ENCODE data around the gene SCAF4.

SCAF4 gene

DNA sequence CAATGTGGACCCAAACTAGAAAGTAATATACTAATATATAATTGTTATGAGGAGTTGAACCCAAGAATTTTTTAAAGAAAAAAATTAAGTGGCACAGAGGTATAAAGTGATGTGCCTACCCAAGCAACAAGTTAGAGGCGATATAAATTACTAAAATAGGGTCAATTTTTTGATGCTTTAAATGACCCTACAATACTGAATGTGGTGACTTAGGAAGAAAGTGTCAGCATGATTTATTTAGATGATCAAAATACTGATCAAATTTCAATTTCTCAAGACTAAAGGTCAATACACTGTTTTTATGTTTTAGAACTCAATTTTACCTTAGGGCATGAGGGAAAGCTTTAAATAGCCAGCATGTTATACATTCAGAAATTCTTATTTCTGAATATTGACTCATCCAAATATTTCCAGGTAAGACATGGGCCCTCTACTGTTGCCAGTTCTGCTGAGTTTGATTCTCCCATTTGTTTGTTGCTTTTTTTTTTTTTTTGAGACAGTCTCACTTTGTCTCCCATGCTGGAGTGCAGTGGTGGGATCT, 20.1 kb downstream of the SCAF4 start:
- DNase-seq = no peak

DNA sequence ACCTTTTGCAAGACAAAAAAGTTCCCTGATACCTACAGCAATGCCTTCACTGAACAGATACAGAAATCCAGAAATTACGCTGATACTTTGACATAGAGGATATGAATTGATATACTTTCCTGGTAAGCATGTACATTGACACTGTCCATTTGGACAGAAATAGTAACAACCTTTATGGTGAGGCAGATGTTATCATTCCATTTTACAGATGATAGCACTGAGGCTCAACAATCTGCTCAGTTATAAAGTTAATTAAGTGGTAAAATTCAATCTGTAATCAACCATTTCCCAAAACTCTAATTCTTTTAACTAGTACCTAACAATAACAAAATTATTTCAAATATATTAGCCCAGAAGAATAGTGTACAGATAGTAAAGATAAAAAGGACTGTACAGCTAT, 20.6 kb downstream of the SCAF4 start:
- DNase-seq = no peak

DNA sequence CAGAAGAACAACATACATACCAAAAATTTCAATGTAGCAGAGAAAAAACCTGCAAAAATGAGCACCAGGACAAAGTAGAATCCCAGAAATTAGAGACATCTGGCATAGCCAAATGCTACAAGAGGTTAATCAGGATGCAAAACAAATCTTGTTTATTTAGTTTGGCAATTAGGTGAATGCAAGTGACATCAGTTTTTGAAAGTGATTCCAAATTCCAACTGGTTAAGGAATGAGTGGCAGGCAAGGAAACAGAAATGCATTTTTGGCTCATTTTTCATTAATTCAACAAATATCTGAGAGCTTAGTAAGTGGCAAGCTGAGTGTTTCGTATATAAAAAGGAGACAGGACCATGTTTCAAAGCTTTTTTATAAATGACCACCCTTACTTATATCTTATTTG, 21.3 kb downstream of the SCAF4 start:
- no peak for DNase-seq

DNA sequence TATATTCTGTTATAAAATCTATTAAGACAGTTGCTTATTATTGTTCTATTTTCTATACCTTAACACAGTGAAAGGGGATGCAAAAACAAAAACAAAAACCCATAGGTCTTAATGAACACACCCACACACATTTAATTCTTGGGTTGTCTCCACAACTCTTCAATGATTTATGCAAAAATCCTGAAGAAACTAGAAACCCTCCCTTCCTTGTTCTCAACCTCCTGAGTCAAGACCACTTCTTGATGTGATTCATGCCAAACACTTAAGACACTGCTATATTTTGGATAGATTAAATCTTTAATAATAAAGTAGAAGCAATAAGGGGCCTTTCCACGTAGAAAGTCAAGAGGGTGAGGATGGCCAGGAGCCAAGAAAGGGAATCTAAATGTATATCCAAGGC, 23.4 kb downstream of the SCAF4 start:
- no peak for DNase-seq

DNA sequence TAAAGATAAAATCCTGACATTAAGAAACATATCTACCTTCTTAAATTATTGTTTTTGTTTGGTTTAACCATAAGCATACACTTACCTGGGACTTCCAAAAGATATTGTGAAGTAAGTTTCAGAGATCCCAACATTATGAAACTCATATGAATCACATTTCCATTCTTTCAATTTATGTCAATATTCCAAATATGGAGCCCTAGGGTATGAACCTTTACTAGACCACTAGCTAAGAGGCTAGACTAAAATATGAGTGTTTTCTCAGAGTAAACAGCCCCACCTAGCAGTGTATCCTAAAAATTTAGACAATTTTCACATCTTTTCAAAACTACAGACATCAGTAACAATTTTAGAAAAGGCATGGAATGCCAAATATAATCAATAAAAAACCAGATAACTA, 24.4 kb downstream of the SCAF4 start:
- no peak for DNase-seq

DNA sequence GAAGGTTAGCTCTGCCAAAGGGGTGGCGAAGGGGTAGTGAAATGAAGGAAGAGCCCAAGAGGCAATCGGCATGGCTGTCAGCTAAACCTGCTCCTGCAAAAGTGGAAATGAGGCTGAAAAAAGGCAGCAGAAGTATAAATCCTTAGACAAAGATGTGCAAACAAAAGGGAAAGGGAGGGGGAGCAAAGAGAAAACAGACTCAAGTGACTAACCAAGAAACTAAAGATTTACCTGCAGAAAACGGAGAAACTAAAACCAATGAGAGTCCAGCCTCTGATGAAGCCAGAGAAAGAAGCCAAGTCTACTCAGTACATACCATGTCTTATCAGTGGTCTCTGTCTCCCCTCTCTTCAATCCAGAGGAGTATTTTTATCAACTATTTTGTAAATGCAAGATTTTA, 25.4 kb downstream of the SCAF4 start:
- no peak for DNase-seq

DNA sequence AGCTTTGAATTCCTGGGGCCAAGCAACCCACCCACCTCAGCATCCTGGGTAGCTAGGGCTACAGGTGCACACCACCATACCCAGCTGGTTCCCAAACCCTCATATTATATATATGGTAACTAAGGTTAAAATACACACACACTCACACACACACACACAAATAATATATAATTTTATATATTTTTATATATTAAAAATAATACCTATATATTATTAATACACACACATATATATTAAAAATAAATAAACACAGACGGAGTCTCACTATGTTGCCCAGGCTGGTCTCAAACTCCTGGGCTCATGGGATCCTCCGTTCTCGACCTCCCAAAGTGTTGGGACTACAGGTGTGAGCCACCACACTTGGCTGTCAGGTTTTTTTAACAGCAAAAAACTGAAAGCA, 31.9 kb downstream of the SCAF4 start:
- DNase-seq = no peak

DNA sequence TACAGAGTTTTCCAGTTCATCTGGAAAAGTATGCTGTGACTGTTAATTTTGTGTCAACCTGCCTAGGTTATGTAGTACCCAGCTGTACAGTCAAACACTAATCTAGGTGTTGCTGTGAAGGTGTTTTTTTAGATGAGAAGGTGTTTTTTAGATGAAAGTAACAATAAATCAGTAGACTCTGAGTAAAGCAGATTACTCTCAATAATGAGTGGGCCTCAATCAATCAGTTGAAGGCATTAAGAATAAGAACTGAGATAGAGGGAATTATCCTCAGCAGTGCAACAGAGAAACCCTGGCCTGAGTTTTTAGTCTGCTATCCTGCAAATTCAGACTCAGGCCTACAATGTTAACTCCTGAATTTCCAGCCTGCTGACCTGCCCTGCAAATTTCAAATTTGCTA, 33.5 kb downstream of the SCAF4 start:
- no peak for DNase-seq

DNA sequence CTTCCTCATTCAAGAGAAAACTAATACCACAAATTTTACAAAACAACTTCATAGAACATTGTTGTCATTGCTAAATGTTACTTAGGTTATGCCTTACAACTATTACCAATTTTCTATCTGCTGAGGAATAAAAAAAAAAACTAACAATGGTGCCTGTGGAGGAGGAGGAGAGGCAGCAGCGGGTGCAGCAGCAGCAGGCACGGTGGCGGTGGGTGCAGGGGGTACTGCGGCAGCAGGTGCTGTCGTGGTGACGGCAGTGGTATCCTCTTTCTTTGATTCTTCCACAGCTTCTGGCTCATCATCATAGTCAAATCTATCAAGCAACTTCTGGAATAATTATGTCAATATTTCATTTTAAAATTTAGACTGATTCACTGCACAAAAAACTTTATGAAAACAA, 35.5 kb downstream of the SCAF4 start:
- no peak for DNase-seq

DNA sequence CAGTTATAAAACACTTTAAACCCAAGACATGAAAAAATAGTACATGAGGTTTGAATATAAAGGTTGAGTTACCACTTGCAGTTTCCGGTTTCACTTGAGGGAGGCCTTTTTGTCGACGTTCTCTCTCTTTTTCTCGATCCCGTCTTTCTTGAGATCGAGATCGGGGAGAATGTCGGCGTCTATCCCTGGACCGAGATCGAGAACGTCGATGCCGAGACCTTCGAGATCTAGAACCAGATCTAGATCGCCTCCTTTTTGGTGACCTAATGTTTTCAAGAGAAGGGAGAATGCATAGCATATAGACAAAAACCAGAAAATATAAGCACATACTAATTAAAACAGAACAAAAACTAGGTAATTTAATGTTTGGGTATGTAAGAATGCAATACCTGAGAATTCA, 38.7 kb downstream of the SCAF4 start:
- no peak for DNase-seq

DNA sequence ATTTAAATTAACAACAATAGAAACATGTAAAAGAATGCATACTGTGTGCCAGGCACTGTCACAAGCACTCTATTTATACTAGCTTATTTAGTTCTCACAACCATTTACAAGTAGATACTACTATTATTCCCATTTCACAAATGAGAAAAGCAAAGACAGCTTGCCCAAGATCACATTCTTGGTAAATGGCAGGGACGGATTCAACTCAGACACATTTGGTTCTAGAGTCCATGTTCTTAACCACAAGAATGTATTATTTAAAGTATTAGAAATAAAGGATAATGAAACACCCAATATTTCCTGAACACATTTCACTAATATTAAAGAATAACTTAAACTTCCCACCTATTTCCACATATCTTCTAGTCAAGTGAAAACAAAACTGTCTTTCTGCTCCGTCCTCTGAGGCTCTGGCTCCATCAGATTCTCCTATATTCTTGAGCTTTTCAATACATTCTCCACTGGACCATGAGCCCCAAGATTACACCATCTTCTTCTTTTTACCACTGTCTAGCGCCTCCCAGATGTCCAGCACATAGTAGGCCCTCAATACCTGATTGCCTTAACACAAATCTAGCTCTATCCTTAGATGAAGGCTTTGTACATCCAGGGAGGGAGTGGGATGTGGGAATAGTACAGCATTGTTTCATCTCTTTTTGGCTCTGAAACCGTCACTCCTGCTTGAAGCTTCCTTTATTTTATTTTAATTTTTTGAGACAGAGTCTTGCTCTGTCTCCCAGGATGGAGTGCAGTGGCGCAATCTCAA, 43.1 kb downstream of the SCAF4 start:
- DNase-seq = no peak

DNA sequence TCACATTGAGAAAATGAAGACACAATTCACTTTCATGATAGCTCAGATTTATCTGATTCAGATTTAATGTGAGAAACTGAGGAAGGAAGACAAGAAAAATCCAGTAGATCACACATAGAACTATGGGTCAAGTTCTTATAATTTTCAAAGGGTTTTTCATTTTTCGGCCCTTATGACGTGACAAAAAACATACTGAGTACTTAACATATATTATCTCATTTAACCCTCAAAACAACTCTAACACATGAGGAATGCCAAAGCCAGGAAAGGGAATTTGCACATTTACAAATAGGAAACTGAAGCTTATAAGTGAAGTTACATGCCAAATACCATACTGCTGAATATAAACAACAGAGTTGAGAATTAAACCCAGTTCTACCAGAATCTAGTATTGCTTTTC, 44.8 kb downstream of the SCAF4 start:
- DNase-seq = no peak

DNA sequence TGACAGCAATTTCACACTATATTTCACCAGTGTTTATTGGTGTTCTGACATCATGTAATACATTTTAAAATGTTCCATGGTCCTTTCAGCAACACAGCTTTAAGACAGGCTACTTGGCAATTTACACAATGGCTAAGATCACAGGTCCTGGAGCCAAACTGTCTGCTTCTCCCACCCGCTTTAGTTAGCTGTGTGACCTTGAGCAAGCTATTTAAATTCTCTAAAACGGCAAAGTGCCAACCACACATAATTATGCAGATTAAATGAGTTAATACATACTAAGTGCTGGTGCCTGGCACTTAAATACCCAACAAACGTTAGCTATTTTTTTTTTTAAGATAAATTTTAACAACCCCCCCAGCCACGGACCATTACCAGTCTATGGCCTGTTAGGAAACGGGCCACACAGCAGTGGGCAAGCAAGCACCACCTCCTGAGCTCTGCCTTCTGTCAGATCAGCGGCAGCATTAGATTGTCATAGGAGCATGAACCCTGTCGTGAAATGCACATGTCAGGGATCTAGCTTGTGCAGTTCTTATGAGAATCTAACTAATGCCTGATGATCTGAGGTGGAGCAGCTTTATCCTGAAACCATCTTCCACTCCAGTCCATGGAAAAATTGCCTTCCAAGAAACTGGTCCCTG, 45.5 kb downstream of the SCAF4 start:
- no peak for DNase-seq

DNA sequence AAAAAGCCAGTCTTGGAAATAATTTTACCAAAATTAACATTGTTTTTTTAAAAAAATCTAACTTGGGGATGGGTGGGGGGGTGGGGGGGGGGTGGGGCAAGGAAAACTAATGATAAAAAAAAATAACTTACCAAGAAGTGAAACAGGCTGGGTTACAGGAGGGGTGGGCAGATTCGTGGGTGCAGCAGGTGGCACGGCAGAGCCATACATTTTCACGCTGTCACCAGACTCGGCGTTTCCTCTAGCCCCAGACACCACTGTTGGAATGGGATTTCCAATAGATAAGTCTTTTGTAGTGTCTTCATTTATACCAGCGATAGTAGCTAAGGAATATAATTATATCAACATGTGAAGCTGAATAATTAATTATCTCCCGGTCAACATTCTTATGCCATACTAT, 47.0 kb downstream of the SCAF4 start:
- DNase-seq = no peak

DNA sequence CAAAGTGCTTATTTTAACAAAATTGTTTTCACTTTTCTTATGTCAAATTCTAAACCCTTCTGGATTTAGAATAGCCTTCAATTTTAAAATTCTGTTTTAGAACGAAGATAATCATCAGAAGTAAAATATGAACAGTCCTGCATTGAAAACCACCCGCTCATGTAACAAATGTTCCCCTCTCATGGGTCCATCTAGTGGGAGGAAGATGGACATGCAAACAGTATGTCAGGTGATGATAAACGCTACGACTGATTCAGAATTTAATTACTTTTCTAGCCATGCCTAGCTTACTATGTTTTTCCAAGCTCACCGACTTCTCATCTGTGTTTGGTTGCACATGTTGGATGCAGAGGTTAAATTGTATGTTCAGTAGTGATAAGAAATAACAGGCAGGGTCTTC, 48.9 kb downstream of the SCAF4 start:
- DNase-seq = no peak

DNA sequence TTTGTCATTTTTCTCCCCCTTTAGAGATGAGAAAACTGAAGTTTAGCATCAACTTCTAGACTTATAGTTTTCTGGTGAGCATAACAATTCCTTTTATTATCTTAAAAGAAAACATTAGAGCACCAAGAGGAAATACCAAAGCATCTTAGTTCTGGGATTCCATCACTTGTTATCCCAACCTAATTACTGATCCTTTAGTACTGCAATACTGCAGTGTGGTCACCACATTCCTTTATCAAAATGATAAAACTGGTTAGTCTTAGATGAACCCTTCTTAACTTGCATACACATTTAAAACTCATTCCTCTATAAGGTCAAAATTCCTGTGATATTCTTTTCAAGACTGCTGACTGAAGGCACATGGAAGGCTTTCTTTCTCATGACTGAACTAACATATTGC, 49.3 kb downstream of the SCAF4 start:
- no peak for DNase-seq

DNA sequence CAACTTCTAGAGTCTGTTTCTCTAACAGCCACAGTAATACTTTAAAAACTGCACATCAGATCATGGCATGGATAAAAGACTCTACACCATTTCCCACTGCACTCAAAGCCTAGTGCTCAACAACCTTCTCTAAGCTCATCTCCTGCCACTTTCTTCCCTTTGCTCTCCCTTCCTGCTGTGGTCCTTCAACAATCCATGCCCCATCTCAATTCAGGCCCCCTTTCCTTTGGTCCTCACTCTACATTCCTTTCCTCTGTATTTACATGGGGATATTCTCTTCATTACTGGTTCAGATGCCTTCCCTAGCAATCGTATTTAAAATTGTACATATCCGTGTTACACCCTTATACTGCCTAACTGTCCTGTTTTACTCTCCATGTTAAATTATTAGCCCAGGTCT, 53.4 kb downstream of the SCAF4 start:
- no peak for DNase-seq

DNA sequence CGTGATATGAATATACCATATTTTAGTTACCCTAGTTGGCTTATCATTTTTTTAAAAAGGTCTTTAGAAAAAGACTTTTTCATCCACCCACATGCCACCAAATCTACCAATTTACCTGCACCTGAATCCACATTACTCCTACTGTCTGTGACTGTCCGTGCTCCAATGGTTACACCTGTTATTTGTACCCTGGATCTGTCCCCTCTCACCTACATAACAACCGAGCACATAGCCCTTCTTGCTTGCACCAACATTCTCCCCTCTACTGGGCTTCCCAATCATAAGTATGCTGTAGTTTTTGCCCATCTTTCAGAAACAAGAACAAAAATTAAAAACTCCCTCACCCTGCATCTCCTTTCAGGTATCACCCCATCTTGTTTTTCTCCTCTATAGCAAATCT, 54.9 kb downstream of the SCAF4 start:
- DNase-seq = no peak

DNA sequence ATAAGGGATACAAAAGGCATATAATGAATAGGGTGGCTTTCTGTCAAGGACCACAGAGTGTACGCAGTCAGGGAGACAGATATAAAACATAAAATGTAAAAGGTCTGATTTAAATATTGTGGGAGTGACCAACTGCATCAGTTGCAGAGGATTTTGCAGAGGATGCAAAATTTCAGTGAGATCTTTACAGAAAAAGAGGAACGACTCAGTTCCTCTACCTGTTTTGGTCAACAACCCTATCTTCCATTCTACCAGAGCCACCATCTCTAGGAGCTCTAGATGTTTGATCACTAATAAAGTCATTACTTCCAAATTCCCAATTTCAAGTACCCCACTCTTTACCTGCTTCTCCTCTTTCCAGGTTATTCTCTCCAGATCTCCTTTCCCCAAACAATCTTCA, 56.0 kb downstream of the SCAF4 start:
- DNase-seq = no peak

DNA sequence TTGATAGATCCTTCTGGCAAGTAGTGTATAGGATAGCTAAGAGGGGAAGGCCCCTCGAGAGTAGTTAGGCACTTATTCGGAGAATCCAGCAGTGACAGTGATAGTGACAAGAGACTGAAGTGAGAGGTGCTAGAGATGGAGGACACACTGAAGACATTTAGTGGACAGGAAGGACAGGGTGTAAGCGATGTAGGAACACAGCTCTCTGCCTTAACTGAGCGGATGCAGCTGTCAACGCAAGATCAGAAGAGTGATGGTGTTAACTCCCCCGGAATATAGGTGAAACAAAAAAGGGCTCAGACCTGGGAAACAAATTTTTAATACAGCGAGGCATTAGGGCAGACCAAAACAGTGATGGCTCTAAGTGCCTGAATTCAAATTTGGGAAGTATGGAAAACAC, 56.6 kb downstream of the SCAF4 start:
- no peak for DNase-seq

DNA sequence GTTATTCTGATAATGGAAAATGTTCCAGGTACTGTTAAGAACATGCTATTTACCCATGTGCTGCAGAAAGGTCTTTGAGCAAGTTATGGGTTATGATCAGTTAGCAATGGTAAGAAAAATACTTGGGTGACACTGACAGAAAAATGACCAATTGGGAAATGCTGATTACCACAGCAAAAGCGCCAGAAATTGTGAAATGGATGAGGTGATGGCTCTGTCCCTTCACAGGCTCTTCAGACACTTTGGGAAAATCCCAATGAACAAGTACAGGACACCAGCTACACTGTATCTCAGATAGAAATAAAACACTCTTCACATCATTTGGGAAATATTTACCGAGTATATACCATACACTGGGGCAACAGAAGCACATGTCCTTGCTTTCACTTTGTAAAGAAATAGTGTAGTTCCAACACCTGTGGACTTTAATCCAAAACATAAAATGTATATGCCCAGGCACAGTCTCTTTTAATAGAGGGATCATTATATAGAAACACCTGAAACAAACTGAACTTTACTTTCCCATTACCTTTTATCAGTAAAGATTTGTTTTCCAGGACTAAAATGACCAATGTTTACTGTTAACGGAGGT, 58.5 kb downstream of the SCAF4 start:
- no peak for DNase-seq

DNA sequence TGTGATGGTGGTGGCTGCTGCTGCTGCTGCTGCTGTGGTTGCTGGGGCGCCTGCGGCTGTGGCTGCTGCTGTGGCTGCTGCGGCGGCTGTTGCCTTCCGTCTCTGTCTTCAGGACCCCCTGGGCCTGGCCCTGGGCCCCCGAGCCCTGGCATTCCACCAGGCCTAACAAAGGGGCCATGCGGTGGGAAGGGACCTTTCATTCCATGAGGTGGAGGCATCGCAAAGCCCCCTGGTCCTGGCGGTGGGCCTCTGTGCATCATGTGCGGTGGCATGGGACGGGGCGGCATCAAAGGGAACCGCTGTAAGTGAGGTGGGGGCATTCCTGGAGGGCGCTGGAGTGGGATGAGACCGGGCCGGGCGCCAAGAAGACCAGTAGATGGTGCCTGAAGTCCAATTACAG, 60.0 kb downstream of the SCAF4 start:
- no peak for DNase-seq

DNA sequence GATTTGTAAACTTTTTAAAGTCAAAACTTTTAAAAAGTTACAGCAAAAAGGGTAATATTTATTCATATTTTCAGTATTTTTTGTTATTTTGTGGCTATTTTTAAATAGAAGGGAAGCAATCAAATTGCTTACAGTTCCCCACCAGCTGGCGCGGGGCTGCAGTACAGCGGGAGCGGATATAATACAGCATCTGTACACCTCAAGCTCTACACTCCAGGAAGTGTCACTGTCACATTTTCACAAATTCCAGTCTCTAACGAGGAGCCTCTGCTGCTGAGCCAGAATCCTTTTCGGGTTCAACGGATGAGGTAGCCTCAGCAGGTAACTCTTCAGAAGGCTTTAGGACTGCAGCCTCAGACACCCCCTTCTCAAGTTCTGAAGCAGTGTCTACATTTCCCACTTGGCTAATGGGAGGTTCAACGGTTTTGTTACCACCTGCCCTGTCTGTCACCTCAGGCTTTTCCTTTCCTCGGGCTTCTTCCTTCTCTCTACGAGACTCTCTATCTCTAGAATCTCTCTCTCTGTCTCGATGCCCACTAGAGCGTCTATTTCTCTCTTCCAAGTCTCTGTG, 60.7 kb downstream of the SCAF4 start:
- DNase-seq = no peak

DNA sequence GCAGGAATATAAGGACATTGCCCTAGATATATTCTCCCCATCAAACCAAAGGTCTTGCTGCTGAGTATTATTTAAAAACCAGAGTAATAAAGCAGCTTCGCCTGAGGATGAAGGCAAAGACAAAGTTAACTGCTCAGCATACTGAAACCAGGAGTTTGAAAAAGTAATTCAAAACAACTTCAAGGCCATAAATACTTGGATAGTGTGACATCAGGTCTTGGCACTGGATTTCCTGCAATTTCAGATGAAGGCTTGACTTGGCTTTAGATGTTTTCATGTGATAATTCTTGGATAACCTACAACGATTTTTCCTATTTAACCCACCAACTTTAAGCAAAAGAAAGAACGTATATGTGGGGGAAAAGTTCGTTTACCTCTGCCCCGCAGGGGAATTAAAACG, 61.8 kb downstream of the SCAF4 start:
- no peak for DNase-seq

Measured in NCI-H1930 (cell line).